MM.1S (cell line): Measurements from ENCODE around the gene RXFP1.

Experiments used
- CTCF ChIP-seq: fragments of 300-600 bp; sonication (generic); IDR thresholded peaks from 2 replicates; pipeline ENCODE4 v1.5.1; 2016; ENCODE audit warnings: antibody characterized with exemption, low read length, mixed read lengths
- EZH2 ChIP-seq: fragments of 300-600 bp; sonication (generic); optimal IDR thresholded peaks from 2 replicates; pipeline ENCODE3; 2017; ENCODE audit warnings: low read depth, mild to moderate bottlenecking, antibody characterized with exemption, low read length, mixed read lengths
- EZH2phosphoT487 ChIP-seq: fragments of 300-600 bp; sonication (generic); IDR thresholded peaks from 2 replicates; pipeline ENCODE4 v1.6.1; 2018; ENCODE audit warnings: antibody characterized with exemption, low read length

- TF ChIP-seq CTCF = no peak
- no peak for TF ChIP-seq EZH2
- TF ChIP-seq EZH2phosphoT487 = no peak
These were observed 85.3 kb downstream of the RXFP1 start for GRCh38 chr4:158606969-158607368.
